ENCODE data around the gene KIF3A.

KIF3A gene

DNA sequence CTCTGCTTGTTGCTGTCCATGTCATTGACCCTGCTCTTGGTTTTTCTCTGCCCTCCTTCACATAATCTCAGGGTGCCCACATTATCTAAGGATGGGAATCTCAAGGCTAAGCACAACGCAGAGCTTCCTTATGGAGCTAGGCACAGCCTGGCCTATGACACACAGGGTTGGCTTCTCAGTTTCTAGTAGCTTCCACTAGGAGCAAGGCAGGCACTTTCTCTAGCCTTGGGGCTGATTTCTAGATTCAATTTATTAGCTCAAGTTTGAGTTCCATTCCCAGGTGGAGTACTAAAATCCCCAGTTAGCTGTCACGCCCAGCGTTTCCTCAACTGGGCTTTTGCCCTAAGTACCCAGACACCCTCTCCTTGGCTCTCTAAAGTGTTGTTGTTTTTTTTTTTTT, 51.2 kb downstream of the KIF3A start:
- Mint-ChIP-seq H3K9me3 (ENCODE audit: low read depth) (no peaks in the 10 kb centered on the region), H3K27ac (peak overlapping the region; percentile 5), H3K27me3 (no peaks in the 10 kb centered on the region), H3K4me1 (ENCODE audit: low read depth) (peaks cover 28% of the 10 kb centered on the region), H3K36me3 (peaks cover 3% of the 10 kb centered on the region), H3K4me3 (no peak overlapping the region)

DNA sequence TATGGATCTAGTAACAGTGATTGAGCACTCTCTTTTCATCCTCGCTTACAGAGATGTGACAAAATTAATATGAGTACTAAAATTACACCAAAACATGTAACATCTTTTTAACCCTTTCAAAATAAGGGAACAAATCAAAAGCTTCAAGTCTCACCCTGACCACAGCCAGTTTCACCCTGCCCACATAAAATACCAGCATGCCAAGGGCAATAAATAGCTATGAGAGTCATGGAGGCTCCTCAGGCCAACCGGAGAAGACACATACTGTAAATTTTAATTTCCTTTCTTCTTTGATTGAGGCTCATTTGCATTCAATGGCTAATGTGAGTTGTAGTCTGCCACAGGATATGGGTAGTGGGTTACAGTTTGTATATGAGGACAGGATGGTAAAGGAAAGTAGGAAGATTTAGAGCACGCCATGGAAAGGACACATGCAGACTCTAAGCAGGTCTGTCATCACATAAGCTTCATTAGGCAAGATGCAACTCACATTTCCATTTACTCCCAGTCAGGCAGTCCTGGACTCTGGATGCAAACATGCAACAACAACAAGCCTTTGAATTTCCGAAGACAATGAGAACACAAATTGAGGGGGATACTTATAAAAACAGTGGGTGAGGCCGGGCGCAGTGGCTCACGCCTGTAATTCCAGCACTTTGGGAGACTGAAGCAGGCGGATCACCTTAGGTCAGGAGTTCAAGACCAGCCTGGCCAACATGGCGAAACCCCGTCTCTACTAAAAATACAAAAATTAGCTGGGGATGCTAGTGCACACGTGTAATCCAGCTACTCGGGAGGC, 52.2 kb downstream of the KIF3A start:
- Mint-ChIP-seq H3K36me3 (peaks cover 6% of the 10 kb centered on the region), H3K27me3 (no peaks in the 10 kb centered on the region), H3K27ac (no peak overlapping the region), H3K9me3 (ENCODE audit: low read depth) (no peaks in the 10 kb centered on the region), H3K4me1 (ENCODE audit: low read depth) (peaks cover 28% of the 10 kb centered on the region), H3K4me3 (no peak overlapping the region)

DNA sequence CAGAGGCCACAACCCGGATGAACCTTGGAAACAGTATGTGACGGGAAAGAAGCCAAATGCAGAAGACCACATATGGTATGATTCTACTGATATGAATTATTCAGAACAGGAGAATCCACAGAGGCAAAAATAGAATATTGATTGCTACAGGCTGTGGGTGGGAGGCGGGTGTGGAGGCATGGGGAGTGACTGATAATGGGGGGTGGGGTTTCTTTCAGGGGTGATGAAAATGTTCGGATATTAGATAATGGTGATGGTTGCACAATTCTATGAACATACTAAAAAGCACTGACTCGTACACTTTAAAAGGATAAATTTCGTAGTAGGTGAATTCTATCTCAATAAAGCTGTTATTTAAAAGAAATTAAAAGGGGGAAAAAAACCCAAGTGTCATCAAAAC, 52.9 kb downstream of the KIF3A start:
- H3K9me3 Mint-ChIP-seq (ENCODE audit: low read depth), result no peaks in the 10 kb centered on the region
- H3K4me1 Mint-ChIP-seq (ENCODE audit: low read depth), result peaks cover 25% of the 10 kb centered on the region
- no peaks in the 10 kb centered on the region for H3K27me3 Mint-ChIP-seq
- no peak overlapping the region for H3K27ac Mint-ChIP-seq
- H3K36me3 Mint-ChIP-seq, result peaks cover 6% of the 10 kb centered on the region
- no peak overlapping the region for H3K4me3 Mint-ChIP-seq

DNA sequence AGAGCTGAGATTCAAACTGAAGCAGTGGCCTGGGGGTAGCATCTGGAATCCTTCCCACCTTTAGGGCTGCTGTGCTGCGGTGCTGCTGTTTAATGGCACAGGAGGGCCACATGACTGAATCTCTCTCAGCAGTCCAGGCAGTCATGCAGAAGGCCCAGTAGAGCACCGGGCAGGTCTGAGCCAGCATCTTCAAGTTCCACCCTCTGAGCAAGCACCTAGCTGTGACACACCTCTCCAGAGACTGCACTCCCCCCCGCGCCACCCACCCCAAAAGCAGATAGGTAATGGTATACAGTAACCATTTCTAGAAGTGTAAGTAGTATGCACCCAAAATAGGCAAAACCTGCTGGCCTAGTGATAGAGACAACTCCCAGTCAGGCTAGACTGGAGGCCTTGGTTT, 55.4 kb downstream of the KIF3A start:
- Mint-ChIP-seq H3K27ac (no peak overlapping the region), H3K27me3 (no peaks in the 10 kb centered on the region), H3K36me3 (peaks cover 6% of the 10 kb centered on the region), H3K4me3 (no peak overlapping the region), H3K9me3 (ENCODE audit: low read depth) (no peaks in the 10 kb centered on the region), H3K4me1 (ENCODE audit: low read depth) (peaks cover 6% of the 10 kb centered on the region)

DNA sequence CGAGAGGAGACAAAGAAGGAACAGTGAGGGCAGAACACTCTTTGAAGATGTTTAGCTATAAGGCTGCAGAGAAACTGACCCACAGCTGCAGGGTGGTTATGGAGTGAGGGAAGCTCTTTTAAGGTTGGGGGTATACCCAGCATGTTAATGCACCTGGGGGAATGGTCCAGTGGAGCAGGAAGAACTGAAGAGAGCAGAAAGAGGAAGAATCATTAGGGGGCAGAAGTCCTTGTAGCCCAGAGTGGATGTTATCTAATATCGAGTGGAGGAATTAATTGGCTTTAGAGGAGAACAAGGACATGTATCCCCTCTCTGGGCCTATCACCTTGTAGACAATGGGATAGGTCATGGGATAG, 55.9 kb downstream of the KIF3A start:
- H3K27ac Mint-ChIP-seq, result no peak overlapping the region
- H3K27me3 Mint-ChIP-seq, result no peaks in the 10 kb centered on the region
- H3K36me3 Mint-ChIP-seq, result peaks cover 6% of the 10 kb centered on the region
- H3K9me3 Mint-ChIP-seq (ENCODE audit: low read depth), result no peaks in the 10 kb centered on the region
- H3K4me3 Mint-ChIP-seq, result no peak overlapping the region
- peaks cover 5% of the 10 kb centered on the region for H3K4me1 Mint-ChIP-seq (ENCODE audit: low read depth)

DNA sequence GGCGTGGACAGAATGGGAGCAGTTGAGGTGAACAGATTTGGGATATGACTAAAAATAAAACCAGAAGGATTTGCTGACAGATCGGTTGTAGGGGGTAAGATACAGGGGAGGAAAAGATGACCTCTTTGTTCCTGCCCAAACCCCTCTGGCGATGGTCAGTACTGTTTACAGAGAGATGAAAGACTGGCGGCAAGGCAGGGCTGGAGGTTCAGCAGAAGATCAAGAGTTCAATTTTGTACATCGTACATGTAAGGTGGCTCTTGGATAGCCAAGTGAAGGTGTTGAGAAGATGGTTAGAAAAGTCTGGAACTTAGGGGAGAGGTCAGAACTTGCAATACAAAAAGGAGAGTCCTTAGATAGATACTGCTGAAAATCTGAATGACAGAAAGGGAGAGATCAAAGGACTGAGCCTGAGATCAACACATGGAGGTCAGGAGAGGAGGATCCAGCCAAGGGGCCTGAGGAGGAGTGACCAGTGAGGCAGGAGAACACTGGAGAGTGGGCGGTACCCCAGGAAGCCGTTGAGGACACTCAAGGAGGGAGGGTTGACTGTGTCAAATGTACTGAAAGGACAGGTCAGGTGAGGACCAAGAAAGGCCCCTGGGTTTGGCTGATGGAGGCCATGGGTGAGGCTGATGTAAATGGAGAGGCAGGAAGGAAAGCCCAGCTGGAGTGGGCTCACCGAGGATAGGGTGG, 56.4 kb downstream of the KIF3A start:
- Mint-ChIP-seq H3K4me3 (no peak overlapping the region), H3K4me1 (ENCODE audit: low read depth) (peaks cover 5% of the 10 kb centered on the region), H3K9me3 (ENCODE audit: low read depth) (no peaks in the 10 kb centered on the region), H3K27me3 (no peaks in the 10 kb centered on the region), H3K27ac (no peak overlapping the region), H3K36me3 (peaks cover 6% of the 10 kb centered on the region)

DNA sequence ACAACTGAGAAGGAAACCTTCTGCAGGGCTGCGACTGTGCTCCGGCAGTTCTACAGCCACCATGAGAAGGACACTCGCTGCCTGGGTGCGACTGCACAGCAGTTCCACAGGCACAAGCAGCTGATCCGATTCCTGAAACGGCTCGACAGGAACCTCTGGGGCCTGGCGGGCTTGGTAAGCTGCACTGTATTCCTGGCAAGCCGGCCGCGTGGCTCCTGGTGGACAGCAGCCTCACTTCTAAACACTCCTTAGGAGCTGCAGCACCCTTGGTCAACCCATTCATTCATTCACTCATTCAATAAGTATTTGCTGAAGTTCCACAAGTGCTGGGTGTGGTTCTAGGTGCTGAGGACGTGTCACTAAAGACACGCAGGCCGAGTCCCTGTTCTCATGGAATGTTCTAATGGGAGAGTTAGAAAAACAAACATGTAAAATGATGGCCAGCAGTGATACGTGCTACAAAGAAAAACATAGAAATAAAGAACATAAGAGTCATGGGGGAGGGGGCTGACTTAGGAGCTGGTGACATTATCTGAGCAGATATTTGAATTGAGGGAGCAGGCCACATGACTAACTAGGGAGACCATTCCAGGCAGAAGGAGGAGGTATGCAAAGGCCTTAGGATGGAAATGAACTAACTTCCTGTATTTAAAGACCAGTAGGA, 57.5 kb downstream of the KIF3A start:
- H3K9me3 Mint-ChIP-seq (ENCODE audit: low read depth), result no peaks in the 10 kb centered on the region
- no peak overlapping the region for H3K27ac Mint-ChIP-seq
- no peaks in the 10 kb centered on the region for H3K27me3 Mint-ChIP-seq
- no peak overlapping the region for H3K4me3 Mint-ChIP-seq
- H3K36me3 Mint-ChIP-seq, result peaks cover 6% of the 10 kb centered on the region
- peaks cover 5% of the 10 kb centered on the region for H3K4me1 Mint-ChIP-seq (ENCODE audit: low read depth)

DNA sequence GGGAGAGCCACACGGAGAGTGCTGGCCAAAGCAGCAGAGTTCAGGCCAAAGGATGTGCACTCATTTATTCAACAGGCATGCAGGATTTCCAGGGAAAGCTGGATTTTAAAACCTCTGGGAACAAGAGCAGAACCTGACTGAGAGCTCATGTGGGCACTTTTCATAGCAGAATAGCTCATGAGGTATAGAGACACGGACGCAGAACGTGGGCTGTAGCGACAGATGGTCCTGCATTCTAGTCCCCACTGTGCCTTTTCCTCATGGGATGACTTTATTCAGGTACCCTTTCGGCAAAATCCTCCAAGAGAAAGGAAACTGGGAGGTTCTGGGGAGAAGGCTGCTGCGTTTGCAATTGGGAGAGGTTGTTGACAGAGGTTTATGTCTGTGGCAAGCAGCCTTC, 58.2 kb downstream of the KIF3A start:
- Mint-ChIP-seq H3K27ac (no peak overlapping the region), H3K4me1 (ENCODE audit: low read depth) (peaks cover 6% of the 10 kb centered on the region), H3K27me3 (no peaks in the 10 kb centered on the region), H3K9me3 (ENCODE audit: low read depth) (no peaks in the 10 kb centered on the region), H3K36me3 (peaks cover 6% of the 10 kb centered on the region), H3K4me3 (no peak overlapping the region)

DNA sequence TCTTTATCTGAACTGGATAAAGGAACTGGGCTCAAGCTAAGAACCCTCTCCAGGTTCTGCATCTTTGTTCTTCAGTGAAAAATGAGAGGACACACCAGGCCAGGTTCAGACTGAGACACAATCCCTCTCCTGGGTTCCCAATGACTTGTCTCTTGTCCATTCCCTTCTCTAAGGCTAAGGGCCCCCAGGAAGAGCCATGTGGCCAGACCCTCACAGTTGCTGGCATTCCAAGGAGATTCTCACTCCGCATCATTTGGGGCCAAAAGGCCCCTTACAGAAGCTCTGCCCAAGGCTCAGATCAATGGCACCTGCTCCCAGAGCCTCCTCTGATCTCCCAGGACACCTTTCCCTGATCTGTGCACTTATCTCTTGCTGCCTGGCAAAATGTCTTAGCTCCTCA, 58.6 kb downstream of the KIF3A start:
- no peaks in the 10 kb centered on the region for H3K9me3 Mint-ChIP-seq (ENCODE audit: low read depth)
- peaks cover 6% of the 10 kb centered on the region for H3K4me1 Mint-ChIP-seq (ENCODE audit: low read depth)
- no peaks in the 10 kb centered on the region for H3K27me3 Mint-ChIP-seq
- H3K27ac Mint-ChIP-seq, result no peak overlapping the region
- H3K4me3 Mint-ChIP-seq, result no peak overlapping the region
- H3K36me3 Mint-ChIP-seq, result peaks cover 6% of the 10 kb centered on the region

DNA sequence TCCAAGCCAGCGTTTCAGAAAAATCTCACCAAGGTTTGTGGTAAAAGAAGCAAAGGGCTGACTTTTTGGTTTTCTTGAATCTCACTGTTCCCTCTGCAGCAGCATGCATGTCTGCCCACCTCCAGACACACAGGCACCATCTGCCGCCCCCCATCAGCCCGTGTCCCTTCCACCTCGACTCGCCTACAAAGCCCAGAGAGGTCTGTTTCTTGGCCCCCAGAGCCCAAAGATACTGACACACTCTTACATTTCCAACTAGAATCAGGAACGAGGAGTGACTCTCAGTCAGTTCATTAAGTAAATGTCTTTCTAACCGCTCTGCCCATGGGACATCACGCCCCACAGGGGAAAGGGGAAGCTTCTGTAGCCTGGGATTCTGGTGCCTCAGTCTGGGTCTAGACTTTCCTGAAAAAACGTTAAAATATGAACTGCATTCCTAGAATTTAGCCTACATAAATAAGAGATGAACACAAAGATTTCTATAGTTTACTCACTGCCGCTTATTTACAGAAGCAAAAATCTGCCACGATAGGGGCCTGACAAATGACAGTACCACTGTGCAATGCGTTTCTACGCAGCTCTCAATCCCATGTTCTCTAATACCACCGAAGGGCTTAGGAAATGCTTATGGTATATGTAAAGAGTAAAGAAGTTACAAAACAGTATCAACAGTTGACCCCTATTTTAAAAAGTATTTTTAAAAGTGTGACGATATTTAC, 59.5 kb downstream of the KIF3A start:
- Mint-ChIP-seq H3K27ac (no peak overlapping the region), H3K9me3 (ENCODE audit: low read depth) (no peaks in the 10 kb centered on the region), H3K27me3 (no peaks in the 10 kb centered on the region), H3K36me3 (peaks cover 4% of the 10 kb centered on the region), H3K4me3 (no peak overlapping the region), H3K4me1 (ENCODE audit: low read depth) (peaks cover 6% of the 10 kb centered on the region)

DNA sequence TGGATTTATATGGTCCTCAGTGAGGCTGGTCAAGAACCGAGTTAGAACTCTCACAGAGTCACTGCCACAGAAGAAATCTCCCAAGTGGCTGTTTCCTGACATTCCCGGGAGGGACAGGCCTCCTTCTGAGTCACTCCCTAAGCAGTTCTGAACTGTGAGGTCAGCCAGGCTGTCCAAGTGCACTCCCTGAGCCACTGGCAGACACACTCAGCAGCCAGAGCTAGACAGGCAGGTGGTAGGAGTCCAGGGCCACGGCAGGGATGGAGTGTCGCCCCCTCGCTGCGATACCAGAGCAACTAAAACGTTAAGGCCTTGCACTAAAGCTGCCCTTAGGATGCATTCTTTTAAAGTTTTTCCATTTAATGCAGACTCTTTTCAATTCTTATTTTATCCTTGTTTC, 60.2 kb downstream of the KIF3A start:
- no peak overlapping the region for H3K27ac Mint-ChIP-seq
- no peak overlapping the region for H3K4me3 Mint-ChIP-seq
- no peaks in the 10 kb centered on the region for H3K9me3 Mint-ChIP-seq (ENCODE audit: low read depth)
- H3K36me3 Mint-ChIP-seq, result peaks cover 4% of the 10 kb centered on the region
- no peaks in the 10 kb centered on the region for H3K27me3 Mint-ChIP-seq
- peaks cover 6% of the 10 kb centered on the region for H3K4me1 Mint-ChIP-seq (ENCODE audit: low read depth)

DNA sequence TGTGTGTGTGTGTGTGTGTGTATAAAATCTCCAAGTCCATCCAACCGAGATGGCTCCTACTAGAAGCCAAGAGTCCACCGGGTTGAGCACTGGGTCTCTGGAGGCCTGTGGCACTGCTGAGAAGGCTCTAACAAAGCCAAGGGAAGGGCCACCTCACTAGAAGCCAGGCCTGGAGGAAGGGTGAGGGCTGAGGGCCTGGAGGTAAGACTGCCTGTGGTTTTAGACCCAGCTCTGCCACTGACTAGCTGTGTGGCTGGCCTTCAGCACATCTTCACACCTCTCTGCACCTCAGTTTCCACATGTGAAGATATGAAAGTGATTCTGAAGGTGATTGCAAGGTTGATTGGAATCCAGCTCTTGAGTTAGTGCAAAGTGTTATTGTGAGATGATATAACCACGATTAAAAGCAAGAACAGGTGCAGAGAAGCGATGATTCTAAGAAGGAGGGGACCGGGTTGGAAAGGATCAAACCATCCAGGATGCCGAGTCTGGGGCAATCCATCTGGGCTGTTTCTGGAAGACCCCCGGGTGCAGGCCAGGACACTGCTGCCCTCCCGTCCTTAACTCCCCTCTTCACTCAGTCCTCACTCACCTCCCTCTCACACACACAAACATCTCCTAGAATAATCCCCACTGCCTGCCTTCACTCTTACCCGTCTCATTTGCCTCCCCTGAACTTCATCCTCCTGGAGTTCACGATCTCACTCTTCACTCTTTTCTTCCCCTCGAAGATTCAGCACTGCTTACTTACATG, 61.2 kb downstream of the KIF3A start:
- H3K9me3 Mint-ChIP-seq (ENCODE audit: low read depth), result no peaks in the 10 kb centered on the region
- H3K27me3 Mint-ChIP-seq, result no peaks in the 10 kb centered on the region
- no peak overlapping the region for H3K27ac Mint-ChIP-seq
- peaks cover 6% of the 10 kb centered on the region for H3K4me1 Mint-ChIP-seq (ENCODE audit: low read depth)
- H3K4me3 Mint-ChIP-seq, result no peak overlapping the region
- H3K36me3 Mint-ChIP-seq, result peaks cover 4% of the 10 kb centered on the region

DNA sequence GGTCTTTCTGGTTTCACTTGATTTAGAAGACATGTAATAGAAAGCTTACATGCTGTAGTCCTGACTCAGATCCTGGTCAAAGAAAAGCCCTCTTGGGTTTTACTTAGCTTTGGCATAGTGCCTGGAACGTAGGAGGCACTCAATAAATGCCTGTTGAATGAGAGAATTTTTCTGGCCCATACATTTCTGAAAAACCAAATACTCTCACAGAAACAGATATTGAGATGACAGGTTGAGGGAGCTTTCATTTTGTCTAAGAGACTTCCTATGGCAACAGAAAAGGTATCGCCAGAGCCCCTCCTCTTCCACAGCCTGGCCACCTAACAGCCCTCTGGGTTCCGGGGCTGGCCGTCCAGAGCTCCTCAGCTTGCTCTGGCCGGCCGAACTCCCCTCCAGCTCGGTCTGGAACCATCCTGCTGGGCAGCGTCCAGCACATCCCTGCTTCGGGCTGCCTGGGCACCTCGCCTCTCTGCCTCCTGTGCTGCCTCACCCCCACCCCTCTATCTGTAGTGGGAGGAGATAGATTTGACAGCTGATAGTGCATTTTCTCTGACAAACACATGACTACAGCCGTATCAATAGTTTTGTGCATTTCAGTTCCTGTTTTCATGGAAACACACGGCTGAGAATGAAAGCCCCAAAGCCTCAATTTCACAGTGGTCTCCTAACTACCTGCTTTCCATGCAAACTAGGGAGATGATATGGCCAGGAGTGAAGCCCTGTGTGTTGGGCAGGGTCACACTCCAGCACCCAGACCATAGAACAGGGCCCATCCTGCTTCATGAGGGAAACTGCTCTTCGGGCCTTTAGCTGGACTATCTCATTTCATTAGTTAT, 62.5 kb downstream of the KIF3A start:
- H3K4me3 Mint-ChIP-seq, result peak overlapping the region; percentile 35
- H3K27me3 Mint-ChIP-seq, result no peaks in the 10 kb centered on the region
- H3K36me3 Mint-ChIP-seq, result no peaks in the 10 kb centered on the region
- H3K4me1 Mint-ChIP-seq (ENCODE audit: low read depth), result peaks cover 6% of the 10 kb centered on the region
- H3K27ac Mint-ChIP-seq, result peak overlapping the region; percentile 76
- no peaks in the 10 kb centered on the region for H3K9me3 Mint-ChIP-seq (ENCODE audit: low read depth)
